C4-2B (cell line): Measurements from ENCODE around the gene ADGRD1.

Experiments used
- CTCF ChIP-seq: fragments of 450-650 bp; conservative IDR thresholded peaks from 2 replicates; pipeline ENCODE4 v1.5.1; 2017; ENCODE audit warnings: mild to moderate bottlenecking
- ZFX ChIP-seq: fragments of 450-650 bp; IDR thresholded peaks from 2 replicates; pipeline ENCODE4 v1.6.1; 2017

DNA sequence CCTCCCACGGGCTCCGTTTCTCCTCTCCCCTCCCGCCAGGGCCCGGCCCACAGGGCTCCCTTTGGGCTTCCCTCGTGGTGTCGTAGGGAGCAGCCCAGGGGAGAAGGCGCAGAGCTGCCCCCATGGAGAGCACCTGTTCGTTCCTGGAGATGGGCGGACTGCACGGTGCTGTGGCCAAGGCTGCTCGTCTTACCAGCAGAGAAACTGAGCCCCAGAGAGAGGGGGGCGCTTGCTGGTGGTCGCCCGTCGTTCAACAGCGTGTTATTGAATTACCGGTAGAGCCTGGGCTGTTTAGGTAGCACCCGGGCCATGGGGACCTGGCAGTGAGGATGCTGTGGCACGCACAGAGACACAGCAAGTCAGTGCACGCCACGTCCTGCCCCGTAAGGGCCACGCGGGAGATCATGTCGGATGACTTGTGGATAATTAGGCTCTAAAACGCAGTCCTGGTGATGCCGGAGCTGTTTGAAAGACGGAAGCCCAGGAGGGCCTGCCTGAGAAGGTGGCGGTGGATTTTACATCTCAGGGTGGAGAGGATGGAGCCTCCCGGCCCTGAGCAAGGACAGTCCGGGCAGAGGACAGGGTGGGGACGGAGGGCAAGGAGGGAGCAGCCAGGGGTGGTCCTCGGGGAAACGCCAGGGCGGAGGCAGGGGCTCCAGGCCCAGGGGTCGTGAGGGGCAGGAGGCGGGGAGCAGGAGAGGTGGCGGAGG, 134.4 kb downstream of the ADGRD1 start:
- TF ChIP-seq CTCF: no peak
- TF ChIP-seq ZFX: no peak
